Measurements from ENCODE around the gene KCNJ6. TPM values are rescaled to one million over a fixed set of nuclear protein-coding genes. Genes with fewer than 3 reads are reported as not detected.
A peak's percentile ranks its signal among the peaks of the same experiment; 100 is the strongest.

Gene KCNJ6
- total RNA-seq, 1 donor from 2014 or later: 0.33 TPM

GRCh38 chr21:37842163-37842919 lies 73.9 kb downstream of the KCNJ6 start:
- no peak for DNase-seq (ENCODE audit: low read depth)
- no peaks in the 10 kb centered on the region for H3K36me3 ChIP-seq (ENCODE audit: control insufficient read depth, insufficient read depth, low read length)
- no peak for TF ChIP-seq CTCF (IDR thresholded peaks at IDR 0.05; ENCODE audit: insufficient read depth, low read length, poor library complexity, severe bottlenecking)

GRCh38 chr21:37837381-37837780 lies 78.9 kb downstream of the KCNJ6 start:
- Histone ChIP-seq H3K4me3 (ENCODE audit: low read depth, low read length) (no peak overlapping the region), H3K27me3 (ENCODE audit: control insufficient read depth, insufficient read depth, low read length) (no peaks in the 10 kb centered on the region), H3K36me3 (ENCODE audit: control insufficient read depth, insufficient read depth, low read length) (no peaks in the 10 kb centered on the region)
- no peak for DNase-seq (ENCODE audit: low read depth)
- no peak for TF ChIP-seq CTCF (IDR thresholded peaks at IDR 0.05; ENCODE audit: insufficient read depth, low read length, poor library complexity, severe bottlenecking)

More at GRCh38 chr21:37842163-37842919, 73.9 kb downstream of the KCNJ6 start:
- H3K4me3 ChIP-seq (ENCODE audit: low read depth, low read length): no peak overlapping the region
- no peaks in the 10 kb centered on the region for H3K27me3 ChIP-seq (ENCODE audit: control insufficient read depth, insufficient read depth, low read length)

- no peak for TF ChIP-seq CTCF (IDR thresholded peaks at IDR 0.05; ENCODE audit: insufficient read depth, low read length, poor library complexity, severe bottlenecking)
- DNase-seq (ENCODE audit: low read depth): no peak
- no peaks in the 10 kb centered on the region for H3K36me3 ChIP-seq (ENCODE audit: control insufficient read depth, insufficient read depth, low read length)
- no peak overlapping the region for H3K4me3 ChIP-seq (ENCODE audit: low read depth, low read length)
- H3K27me3 ChIP-seq (ENCODE audit: control insufficient read depth, insufficient read depth, low read length): no peaks in the 10 kb centered on the region
Observed at GRCh38 chr21:37835481-37835880, 80.8 kb downstream of the KCNJ6 start.

- TF ChIP-seq CTCF (IDR thresholded peaks at IDR 0.05; ENCODE audit: insufficient read depth, low read length, poor library complexity, severe bottlenecking): no peak
- no peak for DNase-seq (ENCODE audit: low read depth)
- Histone ChIP-seq H3K4me3 (ENCODE audit: low read depth, low read length) (no peak overlapping the region), H3K36me3 (ENCODE audit: control insufficient read depth, insufficient read depth, low read length) (no peaks in the 10 kb centered on the region), H3K27me3 (ENCODE audit: control insufficient read depth, insufficient read depth, low read length) (no peaks in the 10 kb centered on the region)
Observed at GRCh38 chr21:37833301-37833700, 83.0 kb downstream of the KCNJ6 start.

GRCh38 chr21:37829447-37829846 lies 86.8 kb downstream of the KCNJ6 start:
- H3K27me3 ChIP-seq (ENCODE audit: control insufficient read depth, insufficient read depth, low read length): no peaks in the 10 kb centered on the region
- no peak for TF ChIP-seq CTCF (IDR thresholded peaks at IDR 0.05; ENCODE audit: insufficient read depth, low read length, poor library complexity, severe bottlenecking)
- H3K36me3 ChIP-seq (ENCODE audit: control insufficient read depth, insufficient read depth, low read length): no peaks in the 10 kb centered on the region
- DNase-seq (ENCODE audit: low read depth): peak; percentile 41
- H3K4me3 ChIP-seq (ENCODE audit: low read depth, low read length): no peak overlapping the region

GRCh38 chr21:37828991-37829390 lies 87.3 kb downstream of the KCNJ6 start:
- no peak overlapping the region for H3K4me3 ChIP-seq (ENCODE audit: low read depth, low read length)
- no peak for TF ChIP-seq CTCF (IDR thresholded peaks at IDR 0.05; ENCODE audit: insufficient read depth, low read length, poor library complexity, severe bottlenecking)
- H3K36me3 ChIP-seq (ENCODE audit: control insufficient read depth, insufficient read depth, low read length): no peaks in the 10 kb centered on the region
- no peak for DNase-seq (ENCODE audit: low read depth)
- H3K27me3 ChIP-seq (ENCODE audit: control insufficient read depth, insufficient read depth, low read length): no peaks in the 10 kb centered on the region
